Measurements from ENCODE around the gene SLC6A4. TPM values are rescaled to one million over a fixed set of nuclear protein-coding genes. Genes with fewer than 3 reads are reported as not detected.

SLC6A4 gene
- polyA plus RNA-seq, 1 donor (not counting 4 experiments of a cell fraction or from before 2014, with no cell fraction given): not detected

DNA sequence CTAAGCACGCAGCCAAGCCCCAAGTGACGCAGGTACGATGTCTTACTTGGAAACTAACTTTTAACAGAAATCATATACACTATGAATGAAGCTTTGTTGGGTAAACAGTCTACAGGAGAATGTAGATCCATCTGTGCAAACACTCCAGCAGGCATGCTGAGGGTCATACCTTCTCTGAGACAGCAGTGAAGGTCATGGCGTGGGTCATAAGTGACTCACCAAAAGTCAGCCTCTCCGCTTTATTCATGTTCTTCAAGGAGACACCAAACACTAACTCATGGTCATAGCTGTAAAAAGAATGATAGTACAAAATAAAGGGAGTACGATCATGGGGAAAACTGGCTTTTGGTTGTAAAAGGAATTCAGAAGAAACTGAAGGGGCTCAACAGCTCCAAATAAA is 35.6 kb upstream of the SLC6A4 start:
- Histone ChIP-seq H4K20me1 (ENCODE audit: control insufficient read depth, extremely low read depth, insufficient read depth, low read length) (no peaks in the 10 kb centered on the region), H3K79me2 (ENCODE audit: control insufficient read depth, insufficient read depth, low read length) (no peaks in the 10 kb centered on the region), H2AFZ (ENCODE audit: control insufficient read depth, low read length) (no peak overlapping the region), H3K4me2 (ENCODE audit: control insufficient read depth, extremely low read depth, insufficient read depth, low read depth, low read length) (no peak overlapping the region), H3K27me3 (ENCODE audit: control insufficient read depth, extremely low read depth, insufficient read depth, low read length) (peaks cover 4% of the 10 kb centered on the region), H3K36me3 (ENCODE audit: control insufficient read depth in 2 of 2, extremely low read depth in 1 of 2, insufficient read depth in 2 of 2, low read length in 2 of 2) (no peaks in the 10 kb centered on the region), H3K9me3 (ENCODE audit: control insufficient read depth, low read depth, low read length) (no peaks in the 10 kb centered on the region), H3K27ac (ENCODE audit: control insufficient read depth, insufficient read depth, low read length) (no peak overlapping the region), H3K9me1 (ENCODE audit: control insufficient read depth, extremely low read depth, insufficient read depth, low read length) (no peaks in the 10 kb centered on the region), H3K4me1 (ENCODE audit: control insufficient read depth, extremely low read depth, insufficient read depth, low read length) (no peaks in the 10 kb centered on the region), H3K9ac (ENCODE audit: control insufficient read depth, extremely low read depth, insufficient read depth, low read length) (no peak overlapping the region), H3K4me3 (ENCODE audit: control insufficient read depth in 2 of 3, extremely low read depth in 1 of 3, insufficient read depth in 2 of 3, low read depth in 1 of 3, low read length in 3 of 3) (no peak overlapping the region)
- dilution Hi-C loops (cut with MboI; ENCODE audit: extremely low pct_ligation_motif_present, low sequenced_read_pairs): no loop called here
- no peak for TF ChIP-seq CTCF (optimal IDR thresholded peaks at IDR 0.05 in 1 of 3, IDR thresholded peaks at IDR 0.05 in 1 of 3, conservative IDR thresholded peaks at IDR 0.05 in 1 of 3; ENCODE audit: extremely low read depth in 1 of 3, insufficient read depth in 2 of 3, low read length in 3 of 3)
- TF ChIP-seq EZH2 (IDR thresholded peaks at IDR 0.05; ENCODE audit: low read length): no peak
- peak; percentile 52 for FAIRE-seq
- no peak for DNase-seq (ENCODE audit: low read depth, low spot score)

DNA sequence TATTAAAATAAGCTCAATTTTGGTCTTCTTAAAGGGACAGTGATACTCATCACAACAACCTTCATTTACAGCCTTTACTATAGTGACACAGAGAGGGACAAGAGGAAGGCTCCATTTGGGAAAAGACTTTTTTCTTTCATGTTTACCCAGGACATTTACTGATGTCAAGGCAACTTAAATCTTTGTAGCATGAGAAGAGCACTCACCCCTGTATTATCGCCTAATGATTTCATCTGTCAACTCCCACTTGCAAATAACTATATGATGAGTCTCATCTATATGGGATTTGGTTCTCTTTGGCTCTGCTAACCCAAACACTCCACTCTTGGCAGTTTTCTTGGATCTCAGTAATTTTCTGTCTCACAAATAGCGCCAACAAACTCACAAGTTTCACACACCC is 32.1 kb upstream of the SLC6A4 start:
- no peak for TF ChIP-seq EZH2 (IDR thresholded peaks at IDR 0.05; ENCODE audit: low read length)
- TF ChIP-seq CTCF (optimal IDR thresholded peaks at IDR 0.05 in 1 of 3, IDR thresholded peaks at IDR 0.05 in 1 of 3, conservative IDR thresholded peaks at IDR 0.05 in 1 of 3; ENCODE audit: extremely low read depth in 1 of 3, insufficient read depth in 2 of 3, low read length in 3 of 3): no peak
- Histone ChIP-seq H3K9me3 (ENCODE audit: control insufficient read depth, low read depth, low read length) (no peaks in the 10 kb centered on the region), H3K27ac (ENCODE audit: control insufficient read depth, insufficient read depth, low read length) (no peak overlapping the region), H3K79me2 (ENCODE audit: control insufficient read depth, insufficient read depth, low read length) (no peaks in the 10 kb centered on the region), H4K20me1 (ENCODE audit: control insufficient read depth, extremely low read depth, insufficient read depth, low read length) (no peaks in the 10 kb centered on the region), H3K4me1 (ENCODE audit: control insufficient read depth, extremely low read depth, insufficient read depth, low read length) (no peaks in the 10 kb centered on the region), H3K9ac (ENCODE audit: control insufficient read depth, extremely low read depth, insufficient read depth, low read length) (no peak overlapping the region), H3K4me3 (ENCODE audit: control insufficient read depth in 2 of 3, extremely low read depth in 1 of 3, insufficient read depth in 2 of 3, low read depth in 1 of 3, low read length in 3 of 3) (no peak overlapping the region), H3K4me2 (ENCODE audit: control insufficient read depth, extremely low read depth, insufficient read depth, low read depth, low read length) (no peak overlapping the region), H2AFZ (ENCODE audit: control insufficient read depth, low read length) (no peak overlapping the region), H3K9me1 (ENCODE audit: control insufficient read depth, extremely low read depth, insufficient read depth, low read length) (no peaks in the 10 kb centered on the region), H3K36me3 (ENCODE audit: control insufficient read depth in 2 of 2, extremely low read depth in 1 of 2, insufficient read depth in 2 of 2, low read length in 2 of 2) (no peaks in the 10 kb centered on the region), H3K27me3 (ENCODE audit: control insufficient read depth, extremely low read depth, insufficient read depth, low read length) (no peaks in the 10 kb centered on the region)
- no peak for DNase-seq (ENCODE audit: low read depth, low spot score)
- FAIRE-seq: no peak
- dilution Hi-C loops (cut with MboI; ENCODE audit: extremely low pct_ligation_motif_present, low sequenced_read_pairs): no loop called here

Data from keratinocyte (primary cell).